Immature natural killer cell (primary cell): Measurements from ENCODE around the gene FAM53B. TPM values are rescaled to one million over a fixed set of nuclear protein-coding genes. Genes with fewer than 3 reads are reported as not detected.

ENCODE experiments used
- DNase-seq, 3 donors: peaks; one replicate each; pipeline ENCODE4 v3.0.0; 2022; ENCODE audit warnings: mixed read lengths in 1 of 3
- H3K27ac Mint-ChIP-seq, 6 donors: one replicate each; pipeline ENCODE4 v1.8.0; 2020; ENCODE audit warnings: mixed read lengths in 6 of 6, mild to moderate bottlenecking in 5 of 6, inconsistent platforms in 4 of 6, moderate library complexity in 3 of 6
- H3K27me3 Mint-ChIP-seq, 3 donors: one replicate each; pipeline ENCODE4 v1.8.0; 2020 to 2021; ENCODE audit warnings: low read depth in 3 of 3, mild to moderate bottlenecking in 3 of 3, mixed read lengths in 3 of 3, moderate library complexity in 3 of 3, inconsistent platforms in 1 of 3
- H3K36me3 Mint-ChIP-seq, 3 donors: one replicate each; pipeline ENCODE4 v1.8.0; 2020; ENCODE audit warnings: mixed read lengths in 3 of 3, inconsistent platforms in 2 of 3, mild to moderate bottlenecking in 2 of 3
- H3K4me1 Mint-ChIP-seq, 2 donors: one replicate each; pipeline ENCODE4 v1.8.0; 2020; ENCODE audit warnings: inconsistent platforms in 2 of 2, mild to moderate bottlenecking in 2 of 2, mixed read lengths in 2 of 2, moderate library complexity in 1 of 2
- H3K4me3 Mint-ChIP-seq, 5 donors: one replicate each; pipeline ENCODE4 v1.8.0; 2020; ENCODE audit warnings: mild to moderate bottlenecking in 5 of 5, mixed read lengths in 5 of 5, inconsistent platforms in 3 of 5, moderate library complexity in 3 of 5
- H3K9me3 Mint-ChIP-seq, 6 donors: one replicate each; pipeline ENCODE4 v1.8.0; 2020; ENCODE audit warnings: mild to moderate bottlenecking in 6 of 6, mixed read lengths in 6 of 6, inconsistent platforms in 4 of 6, moderate library complexity in 3 of 6
- polyA plus RNA-seq, 3 donors: library from polyadenylated mRNA; unstranded; fragments of 300-500 nt; fragmentation: Illumina TruSeq; gene quantifications; one replicate each; pipeline ENCODE4 v1.2.3, GENCODE V29; 2021

Gene FAM53B
- polyA plus RNA-seq, 3 donors from 2014 or later = 12.1 to 62.1 (median 23.8) TPM

DNA sequence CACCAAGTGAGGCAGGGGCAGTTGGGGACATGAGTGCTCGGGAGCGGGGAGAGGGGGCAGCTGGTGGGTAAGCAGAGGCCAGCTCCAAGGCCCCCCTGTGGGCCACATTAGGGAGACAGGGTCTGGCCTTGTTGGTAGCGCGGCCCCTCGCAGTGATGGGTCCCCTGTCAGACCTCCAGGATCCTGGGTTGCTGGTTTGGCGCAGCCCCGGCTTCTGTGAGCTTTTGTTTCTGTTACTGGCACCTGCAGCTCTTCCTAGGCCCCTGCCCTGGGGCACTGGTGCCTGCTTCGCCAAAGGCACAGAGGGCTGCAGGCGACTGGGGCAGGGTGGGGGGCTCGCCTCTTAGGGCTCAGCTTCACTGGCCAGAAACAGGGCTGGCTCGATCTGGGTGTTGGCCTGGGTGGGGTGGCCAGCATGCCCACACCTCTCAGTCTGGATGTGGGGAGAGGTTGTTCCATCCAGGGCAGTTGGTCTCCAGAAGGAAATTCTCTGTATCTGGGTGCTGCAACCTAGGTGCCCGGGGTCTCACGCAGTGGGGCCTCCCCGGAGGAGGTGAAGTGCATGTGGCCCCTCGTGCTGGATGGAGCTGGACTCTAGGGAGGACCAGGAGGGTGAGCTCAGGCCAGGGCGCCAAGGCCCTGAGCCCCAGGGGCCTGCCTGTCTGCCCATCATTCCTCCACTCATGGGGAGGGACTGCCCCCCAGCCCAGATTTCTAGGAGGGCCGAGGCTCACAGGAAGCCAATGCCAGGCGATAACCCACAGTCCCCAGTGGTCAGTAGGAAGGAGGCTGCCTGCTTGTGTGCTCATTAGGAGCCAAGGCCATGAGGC, 143.9 kb downstream of the FAM53B start:
- DNase-seq = no peak
- H3K4me1 Mint-ChIP-seq = peaks cover 5 to 8% of the 10 kb centered on the region in 2 donors
- H3K27ac Mint-ChIP-seq = peak overlapping the region in 3 of 6 donors; percentile 49 to 77 (median 53)
- H3K9me3 Mint-ChIP-seq = no peaks in the 10 kb centered on the region
- H3K36me3 Mint-ChIP-seq = no peaks in the 10 kb centered on the region
- peak overlapping the region in 1 of 5 donors; percentile 49 for H3K4me3 Mint-ChIP-seq
- H3K27me3 Mint-ChIP-seq = peaks cover 8 to 39% (median 34%) of the 10 kb centered on the region in 3 donors

DNA sequence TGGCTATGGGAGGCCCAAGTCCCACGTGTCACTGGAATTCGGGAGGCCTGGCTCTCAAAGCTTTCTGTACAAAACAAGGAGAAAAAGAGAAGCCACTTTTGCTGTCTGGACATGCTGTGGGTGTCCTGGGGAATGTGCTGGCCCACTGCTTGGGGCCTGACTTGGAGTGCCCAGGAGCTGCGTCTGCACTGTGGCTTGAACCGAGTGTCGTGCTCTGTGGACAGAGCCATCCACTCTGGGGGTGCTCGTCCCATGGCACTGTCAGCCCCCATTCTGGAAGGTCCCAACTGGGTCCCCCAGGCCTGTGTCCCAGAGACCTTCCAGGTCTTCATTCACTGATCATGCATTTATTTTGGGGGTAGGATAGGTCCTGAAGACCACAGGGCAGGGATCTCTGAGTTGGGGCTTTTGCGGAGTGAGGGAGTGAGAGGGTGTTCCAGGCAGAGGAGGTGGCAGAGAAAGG, 144.6 kb downstream of the FAM53B start:
- DNase-seq = no peak
- H3K4me1 Mint-ChIP-seq = peaks cover 5 to 8% of the 10 kb centered on the region in 2 donors
- no peak overlapping the region for H3K4me3 Mint-ChIP-seq
- H3K27ac Mint-ChIP-seq = peak overlapping the region in 3 of 6 donors; percentile 34 to 77 (median 49)
- H3K27me3 Mint-ChIP-seq = peaks cover 8 to 39% (median 35%) of the 10 kb centered on the region in 3 donors
- no peaks in the 10 kb centered on the region for H3K9me3 Mint-ChIP-seq
- H3K36me3 Mint-ChIP-seq = no peaks in the 10 kb centered on the region

DNA sequence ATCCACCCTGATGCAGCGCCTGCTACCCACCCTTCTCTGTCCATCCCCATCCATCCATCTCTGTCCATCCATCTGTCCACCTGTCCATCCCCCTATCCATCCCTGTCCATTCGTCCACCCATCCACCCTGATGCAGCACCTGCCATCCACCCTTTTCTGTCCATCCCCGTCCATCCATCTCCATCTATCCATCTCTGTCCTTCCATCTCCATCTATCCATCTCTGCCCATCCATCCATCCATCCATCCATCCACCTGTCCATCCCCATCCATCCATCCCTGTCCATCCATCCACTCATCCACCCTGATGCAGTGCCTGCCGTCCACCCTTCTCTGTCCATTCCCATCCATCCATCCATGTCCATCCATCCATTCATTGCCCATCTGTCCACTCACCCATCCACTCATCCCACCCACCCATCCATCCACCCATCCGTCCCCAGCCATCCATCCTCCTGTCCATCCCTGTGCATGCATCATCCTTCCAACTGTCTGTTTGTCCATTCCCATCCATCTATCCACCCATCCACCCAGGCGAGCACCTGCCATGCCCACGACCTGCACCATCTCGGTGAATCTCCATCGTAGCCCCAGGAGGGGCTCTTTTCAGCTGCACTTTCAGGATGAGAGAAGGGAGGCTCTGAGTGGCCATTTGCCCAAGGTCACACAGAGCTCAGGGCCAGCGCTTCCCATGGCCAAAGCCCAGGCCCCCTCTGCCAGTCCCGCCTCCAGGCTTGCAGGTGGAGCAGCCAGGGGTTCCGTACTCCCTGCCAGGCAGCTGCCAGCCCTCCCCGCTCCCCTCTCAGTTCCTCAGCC, 145.2 kb downstream of the FAM53B start:
- Mint-ChIP-seq H3K4me1 (peaks cover 5 to 8% of the 10 kb centered on the region in 2 donors), H3K4me3 (peak overlapping the region in 1 of 5 donors; percentile 54), H3K36me3 (no peaks in the 10 kb centered on the region), H3K9me3 (no peaks in the 10 kb centered on the region), H3K27me3 (peaks cover 8 to 39% (median 38%) of the 10 kb centered on the region in 3 donors), H3K27ac (peak overlapping the region in 2 of 6 donors; percentile 26 to 71)
- no peak for DNase-seq

DNA sequence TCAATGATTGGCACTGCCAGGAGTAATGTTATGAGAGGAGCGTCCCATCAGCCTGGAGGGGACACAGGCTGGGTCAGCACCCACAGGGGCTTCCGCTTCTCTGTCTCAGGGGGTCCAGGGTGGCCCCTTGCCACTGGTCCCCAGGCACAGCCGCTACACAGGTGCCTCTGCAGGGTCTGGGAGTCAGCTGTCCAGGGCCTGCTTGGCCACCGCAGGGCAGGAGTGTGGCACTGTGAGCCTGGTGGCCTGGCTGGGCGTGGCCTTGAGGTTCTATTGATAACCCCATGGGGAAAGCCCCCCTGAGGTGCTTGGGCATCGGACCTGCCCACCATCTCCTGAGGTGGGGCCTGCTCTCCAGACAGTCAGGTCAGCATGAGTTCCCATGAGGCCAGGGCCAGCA, 146.0 kb downstream of the FAM53B start:
- Mint-ChIP-seq H3K27me3 (peaks cover 8 to 42% (median 37%) of the 10 kb centered on the region in 3 donors), H3K36me3 (no peaks in the 10 kb centered on the region), H3K27ac (no peak overlapping the region), H3K4me1 (peaks cover 5 to 8% of the 10 kb centered on the region in 2 donors), H3K9me3 (peaks cover 0 to 2% (median 0%) of the 10 kb centered on the region in 6 donors), H3K4me3 (peak overlapping the region in 1 of 5 donors; percentile 54)
- no peak for DNase-seq

- H3K27me3 Mint-ChIP-seq = peaks cover 8 to 41% (median 37%) of the 10 kb centered on the region in 3 donors
- peaks cover 0 to 2% (median 0%) of the 10 kb centered on the region in 6 donors for H3K9me3 Mint-ChIP-seq
- H3K4me1 Mint-ChIP-seq = peaks cover 5 to 8% of the 10 kb centered on the region in 2 donors
- no peak for DNase-seq
- H3K4me3 Mint-ChIP-seq = no peak overlapping the region
- H3K27ac Mint-ChIP-seq = no peak overlapping the region
- H3K36me3 Mint-ChIP-seq = no peaks in the 10 kb centered on the region
These were observed 146.4 kb downstream of the FAM53B start for GRCh38 chr10:124597846-124598165.

DNA sequence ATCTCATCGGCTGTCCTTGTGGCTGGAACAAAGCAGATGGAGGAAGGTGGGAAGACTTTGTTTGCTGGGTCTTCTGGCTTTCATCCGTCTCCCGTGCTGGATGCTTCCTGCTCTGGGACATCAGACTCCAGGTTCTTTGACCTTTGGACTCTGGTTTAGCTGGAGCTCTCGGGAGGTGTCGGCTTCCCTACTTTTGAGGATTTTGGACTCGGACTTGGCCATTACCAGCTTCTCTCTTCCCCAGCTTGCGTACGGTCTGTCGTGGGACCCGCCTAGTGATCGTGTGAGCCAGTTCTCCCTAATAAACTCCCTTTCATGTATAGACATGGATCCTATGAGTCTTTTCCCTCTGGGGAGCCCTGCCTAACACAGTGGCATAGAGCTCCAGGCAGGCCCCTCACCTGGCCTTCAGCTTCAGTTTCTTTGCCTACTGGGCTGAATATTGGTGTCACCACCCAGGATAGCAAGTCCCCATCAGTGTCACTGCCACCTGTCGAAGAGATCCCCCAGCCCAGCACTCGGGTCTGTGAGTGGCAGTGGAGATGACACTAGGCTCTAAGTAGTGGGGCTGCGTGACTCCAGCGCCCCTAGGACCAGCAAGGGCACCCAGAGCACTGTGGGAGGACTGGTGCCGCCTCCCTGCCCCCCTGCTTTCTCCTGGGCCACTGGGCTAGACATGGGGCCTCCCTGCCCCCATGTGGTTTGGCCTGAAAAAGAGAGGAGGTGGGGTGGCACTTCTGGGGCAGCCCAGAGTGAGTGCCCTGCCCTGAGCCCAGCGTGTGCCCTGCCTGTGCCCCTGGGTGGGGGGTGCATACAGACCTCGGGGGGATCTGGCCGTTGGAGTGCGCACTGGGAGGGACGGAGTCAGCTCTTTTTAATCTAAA, 147.0 kb downstream of the FAM53B start:
- no peak overlapping the region for H3K4me3 Mint-ChIP-seq
- H3K4me1 Mint-ChIP-seq = peaks cover 5 to 8% of the 10 kb centered on the region in 2 donors
- no peaks in the 10 kb centered on the region for H3K36me3 Mint-ChIP-seq
- peak overlapping the region in 1 of 6 donors; percentile 35 for H3K27ac Mint-ChIP-seq
- no peak for DNase-seq
- peaks cover 6 to 39% (median 38%) of the 10 kb centered on the region in 3 donors for H3K27me3 Mint-ChIP-seq
- H3K9me3 Mint-ChIP-seq = peaks cover 0 to 4% (median 0%) of the 10 kb centered on the region in 6 donors

- Mint-ChIP-seq H3K27ac (no peak overlapping the region), H3K4me3 (no peak overlapping the region), H3K9me3 (peaks cover 0 to 4% (median 0%) of the 10 kb centered on the region in 6 donors), H3K4me1 (peaks cover 3 to 7% of the 10 kb centered on the region in 2 donors), H3K27me3 (peaks cover 5 to 39% (median 34%) of the 10 kb centered on the region in 3 donors), H3K36me3 (peaks cover 0 to 8% (median 0%) of the 10 kb centered on the region in 3 donors)
- no peak for DNase-seq
These were observed 147.9 kb downstream of the FAM53B start for GRCh38 chr10:124596116-124596785.

GRCh38 chr10:124595143-124595883, 148.9 kb downstream of the FAM53B start:
- Mint-ChIP-seq H3K36me3 (peaks cover 0 to 8% (median 0%) of the 10 kb centered on the region in 3 donors), H3K27ac (peak overlapping the region in 1 of 6 donors; percentile 29)
- no peak for DNase-seq

GRCh38 chr10:124594240-124594639, 149.9 kb downstream of the FAM53B start:
- no peak for DNase-seq
- Mint-ChIP-seq H3K27ac (peak overlapping the region in 1 of 6 donors; percentile 40), H3K9me3 (peaks cover 0 to 4% (median 0%) of the 10 kb centered on the region in 6 donors), H3K4me3 (no peak overlapping the region), H3K4me1 (no peaks in the 10 kb centered on the region), H3K27me3 (peaks cover 7 to 34% (median 33%) of the 10 kb centered on the region in 3 donors), H3K36me3 (peaks cover 0 to 8% (median 0%) of the 10 kb centered on the region in 3 donors)

More at GRCh38 chr10:124595143-124595883, 148.9 kb downstream of the FAM53B start:
- Mint-ChIP-seq H3K4me3 (no peak overlapping the region), H3K27me3 (peaks cover 7 to 37% (median 33%) of the 10 kb centered on the region in 3 donors), H3K4me1 (no peaks in the 10 kb centered on the region), H3K9me3 (peaks cover 0 to 4% (median 0%) of the 10 kb centered on the region in 6 donors)

DNA sequence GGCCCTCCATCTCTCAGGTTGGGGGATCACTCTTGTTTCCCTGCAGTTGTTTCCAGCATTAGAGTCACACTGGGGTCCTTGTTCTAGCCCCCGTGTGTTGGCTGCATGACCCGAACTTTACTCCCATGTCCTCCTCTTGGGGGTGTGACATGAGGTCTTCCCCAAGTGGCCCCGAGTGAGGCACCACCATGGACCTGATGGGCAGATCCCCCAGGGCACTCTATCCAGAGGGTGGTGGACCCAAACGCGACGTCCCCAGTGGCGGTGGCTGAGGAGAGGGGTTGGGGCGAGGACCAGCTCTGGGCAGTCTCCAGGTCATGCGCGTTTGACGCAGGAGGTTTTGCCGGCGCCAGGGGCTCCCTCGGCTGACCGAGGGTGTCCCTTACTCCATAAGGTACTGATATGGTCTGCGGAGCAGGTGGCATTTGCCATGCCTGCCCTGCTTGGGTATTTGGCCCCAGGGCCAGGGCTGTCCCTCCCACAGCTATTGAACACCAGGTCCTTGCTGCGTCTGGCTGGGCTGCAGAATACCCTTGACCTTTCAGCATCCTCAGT, 150.7 kb downstream of the FAM53B start:
- H3K27me3 Mint-ChIP-seq = peaks cover 5 to 33% (median 31%) of the 10 kb centered on the region in 3 donors
- no peak overlapping the region for H3K27ac Mint-ChIP-seq
- no peak overlapping the region for H3K4me3 Mint-ChIP-seq
- no peak for DNase-seq
- no peaks in the 10 kb centered on the region for H3K4me1 Mint-ChIP-seq
- peaks cover 0 to 8% (median 0%) of the 10 kb centered on the region in 3 donors for H3K36me3 Mint-ChIP-seq
- H3K9me3 Mint-ChIP-seq = peaks cover 0 to 4% (median 0%) of the 10 kb centered on the region in 6 donors

GRCh38 chr10:124592736-124593430, 151.3 kb downstream of the FAM53B start:
- H3K4me3 Mint-ChIP-seq = no peak overlapping the region
- no peaks in the 10 kb centered on the region for H3K4me1 Mint-ChIP-seq
- no peak for DNase-seq
- peaks cover 0 to 6% (median 0%) of the 10 kb centered on the region in 6 donors for H3K9me3 Mint-ChIP-seq
- H3K27me3 Mint-ChIP-seq = peaks cover 4 to 36% (median 35%) of the 10 kb centered on the region in 3 donors
- no peak overlapping the region for H3K27ac Mint-ChIP-seq
- H3K36me3 Mint-ChIP-seq = peaks cover 0 to 8% (median 0%) of the 10 kb centered on the region in 3 donors
